Duodenal mucosa (tissue), 2 donors: ENCODE data around the gene MUC6.

Experiments
- H3K27ac ChIP-seq: one replicate; pipeline ENCODE4 v1.7.0; 2013; ENCODE audit warnings: low read depth, low read length
- H3K27me3 ChIP-seq, 2 donors: one replicate each; pipeline ENCODE4 v1.7.0; 2013; ENCODE audit warnings: low read length in 2 of 2, control low read depth in 1 of 2; ENCODE audit not compliant: insufficient read depth in 2 of 2, control insufficient read depth in 1 of 2
- H3K36me3 ChIP-seq, 2 donors: one replicate each; pipeline ENCODE4 v1.7.0; 2013; ENCODE audit warnings: low read length in 2 of 2, control low read depth in 1 of 2; ENCODE audit not compliant: insufficient read depth in 2 of 2, control insufficient read depth in 1 of 2
- H3K4me1 ChIP-seq, 2 donors: one replicate each; pipeline ENCODE4 v1.7.0; 2013; ENCODE audit warnings: low read length in 2 of 2, control low read depth in 1 of 2; ENCODE audit not compliant: insufficient read depth in 2 of 2, control insufficient read depth in 1 of 2
- H3K4me3 ChIP-seq, 2 donors: one replicate each; pipeline ENCODE4 v1.7.0; 2013; ENCODE audit warnings: low read length in 2 of 2, low read depth in 1 of 2
- H3K9ac ChIP-seq, 2 donors: one replicate each; pipeline ENCODE4 v1.7.0; 2013; ENCODE audit warnings: low read length in 2 of 2, low read depth in 1 of 2
- H3K9me3 ChIP-seq, 2 donors: one replicate each; pipeline ENCODE4 v1.7.0; 2013; ENCODE audit warnings: low read length in 2 of 2, control low read depth in 1 of 2; ENCODE audit not compliant: control insufficient read depth in 1 of 2

MUC6 gene

GRCh38 chr11:1059759-1060158 lies 23.2 kb upstream of the MUC6 start:
- Histone ChIP-seq H3K9me3 (peaks cover 4 to 8% of the 10 kb centered on the region in 2 donors), H3K4me3 (no peak overlapping the region), H3K27me3 (no peaks in the 10 kb centered on the region), H3K27ac (no peak overlapping the region), H3K9ac (no peak overlapping the region), H3K36me3 (no peaks in the 10 kb centered on the region), H3K4me1 (peaks cover 16 to 18% of the 10 kb centered on the region in 2 donors)

DNA sequence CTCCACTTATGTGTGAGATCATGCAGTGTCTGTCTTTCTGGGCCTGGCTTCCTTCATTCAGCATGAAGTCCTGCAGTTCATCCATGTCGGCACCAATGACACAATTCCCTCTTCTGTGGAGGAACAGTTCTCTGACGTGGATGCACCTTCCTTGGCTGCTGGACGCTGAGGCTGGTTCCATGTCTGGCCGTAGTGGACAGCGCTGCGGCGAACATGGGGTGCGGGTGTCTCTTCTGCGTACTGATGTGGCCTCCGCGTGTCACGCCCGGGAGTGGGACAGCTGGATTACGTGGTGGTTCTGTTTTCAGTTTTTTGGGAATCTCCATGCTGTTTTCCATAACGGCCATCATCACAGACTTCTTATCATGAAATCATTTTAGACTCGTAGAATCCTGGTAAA lies 21.3 kb upstream of the MUC6 start:
- Histone ChIP-seq H3K27me3 (peaks cover 0 to 2% of the 10 kb centered on the region in 2 donors), H3K4me3 (no peak overlapping the region), H3K4me1 (peaks cover 30 to 34% of the 10 kb centered on the region in 2 donors), H3K27ac (no peak overlapping the region), H3K36me3 (no peaks in the 10 kb centered on the region), H3K9ac (no peak overlapping the region), H3K9me3 (peaks cover 4 to 8% of the 10 kb centered on the region in 2 donors)

DNA sequence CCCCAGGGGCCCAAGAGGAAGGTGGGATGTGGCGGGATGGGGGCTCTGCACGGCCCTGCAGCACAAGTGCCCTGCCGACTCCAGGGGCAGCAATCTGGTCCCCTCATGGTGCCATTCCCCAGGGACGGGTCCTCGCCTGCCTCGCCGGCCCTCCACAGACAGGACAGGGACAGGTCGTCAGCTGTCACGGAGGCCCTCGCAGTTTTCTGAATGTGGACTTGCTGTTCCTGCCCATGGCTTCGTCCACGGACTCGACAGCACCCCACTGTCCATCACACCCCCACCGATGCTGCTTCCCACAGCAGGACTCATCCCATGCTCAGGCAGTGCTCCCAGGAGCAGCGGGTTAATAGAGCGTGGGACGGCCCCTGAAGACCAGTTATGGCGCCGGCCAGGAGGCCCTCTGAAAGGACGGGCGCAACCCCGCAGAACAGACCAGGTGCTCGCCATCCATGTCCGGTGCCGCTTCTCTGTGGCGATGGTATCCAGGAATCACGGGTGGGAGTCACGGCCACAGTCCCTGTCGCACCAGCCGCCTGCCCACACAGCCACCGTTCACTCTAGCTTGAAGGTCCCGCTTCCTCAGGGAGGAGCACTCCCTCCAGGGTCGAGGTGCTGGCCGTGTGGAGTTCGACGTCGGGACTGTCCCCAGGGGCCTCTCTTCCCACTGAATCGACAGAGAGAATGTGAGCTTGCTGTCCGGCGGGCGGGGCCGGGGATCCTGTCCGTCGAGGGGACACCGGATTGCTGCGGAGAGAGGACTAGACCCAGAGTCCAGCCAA lies 19.7 kb upstream of the MUC6 start:
- Histone ChIP-seq H3K9me3 (no peaks in the 10 kb centered on the region), H3K9ac (no peak overlapping the region), H3K27me3 (peaks cover 0 to 4% of the 10 kb centered on the region in 2 donors), H3K4me3 (no peak overlapping the region), H3K4me1 (peaks cover 23 to 35% of the 10 kb centered on the region in 2 donors), H3K27ac (no peak overlapping the region), H3K36me3 (no peaks in the 10 kb centered on the region)

DNA sequence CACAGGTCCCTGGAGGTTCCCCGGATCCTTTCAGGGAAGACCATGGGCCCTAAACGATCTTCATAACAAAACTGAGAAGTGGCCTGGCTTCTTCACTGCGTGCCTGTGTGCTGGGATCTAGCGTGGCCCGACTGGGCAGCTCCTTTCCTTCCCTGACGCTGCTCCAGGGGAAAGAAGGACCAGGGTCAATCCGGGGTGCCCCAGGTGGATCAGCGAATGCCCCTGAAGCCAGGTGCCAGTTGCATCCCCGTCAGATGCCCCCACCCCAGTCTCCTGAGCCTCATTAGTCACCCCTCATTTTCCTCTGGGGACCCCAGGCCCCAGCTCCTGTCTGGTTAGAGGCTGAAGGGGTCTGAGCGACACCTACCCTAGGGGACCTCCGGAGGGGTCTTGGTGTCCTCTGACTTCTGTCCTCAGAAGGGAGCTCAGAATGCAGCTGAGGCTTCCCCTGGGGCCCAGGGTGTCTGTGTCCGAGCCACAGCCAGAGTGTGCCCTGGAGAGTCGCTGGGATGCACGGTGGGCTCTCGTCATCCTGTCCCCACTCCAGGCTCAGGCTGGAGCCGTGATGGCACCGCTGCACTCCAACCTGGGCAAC lies 18.7 kb upstream of the MUC6 start:
- peaks cover 24 to 35% of the 10 kb centered on the region in 2 donors for H3K4me1 ChIP-seq
- peak overlapping the region in 1 of 2 donors; percentile 5 for H3K4me3 ChIP-seq
- no peak overlapping the region for H3K27ac ChIP-seq
- no peaks in the 10 kb centered on the region for H3K9me3 ChIP-seq
- peaks cover 0 to 4% of the 10 kb centered on the region in 2 donors for H3K27me3 ChIP-seq
- H3K9ac ChIP-seq, result peak overlapping the region; percentile 9 to 51
- no peaks in the 10 kb centered on the region for H3K36me3 ChIP-seq

DNA sequence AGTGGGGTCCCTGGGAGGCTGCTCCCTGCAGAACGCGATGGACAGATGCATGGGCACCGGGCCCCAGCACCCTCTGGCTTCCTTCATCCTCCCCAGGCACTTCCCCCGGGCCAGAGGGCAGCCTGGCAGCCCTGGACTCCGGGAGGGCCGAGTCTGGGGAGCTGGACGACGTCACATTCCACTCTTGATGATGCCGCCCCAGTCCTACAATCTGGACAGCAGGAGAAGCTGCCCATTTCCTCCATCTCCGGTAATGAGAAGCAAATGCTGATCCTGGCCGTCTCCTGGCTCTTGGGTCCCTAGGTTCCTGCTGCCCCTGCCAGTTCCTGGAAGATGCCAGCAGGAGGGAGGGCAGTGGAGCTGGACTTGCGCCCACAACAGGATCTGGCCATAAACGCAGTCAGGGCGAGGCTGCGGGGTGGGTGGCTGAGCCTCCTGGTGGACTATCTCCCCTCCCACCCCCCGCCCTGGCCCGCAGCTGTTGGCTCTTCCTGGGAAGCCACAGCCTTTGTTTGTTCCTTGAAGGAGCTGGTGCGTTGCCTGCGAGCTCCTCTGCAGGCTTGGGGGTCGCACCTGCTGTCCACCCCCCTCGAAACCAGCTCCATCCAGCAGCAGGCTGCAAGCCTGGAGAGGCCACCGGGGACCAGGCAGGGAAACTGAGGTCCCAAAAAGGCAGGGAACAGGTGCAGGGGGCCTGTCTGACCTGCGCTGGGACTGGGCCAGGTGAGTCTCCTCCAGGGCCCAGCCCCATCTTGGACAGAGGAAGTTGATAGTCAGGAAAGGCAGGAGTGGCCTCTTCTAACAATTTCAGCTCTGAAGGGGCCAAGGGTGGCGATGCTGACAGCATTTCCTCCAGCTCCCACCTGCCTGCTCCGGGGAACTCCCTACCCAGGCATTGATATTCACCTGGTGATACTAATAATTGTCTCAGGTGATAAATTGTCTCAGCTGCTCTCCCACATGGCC lies 17.9 kb upstream of the MUC6 start:
- Histone ChIP-seq H3K27ac (peak overlapping the region; percentile 62), H3K4me3 (peak overlapping the region; percentile 5 to 43), H3K36me3 (no peaks in the 10 kb centered on the region), H3K9ac (peak overlapping the region; percentile 9 to 51), H3K27me3 (peaks cover 0 to 9% of the 10 kb centered on the region in 2 donors), H3K4me1 (peaks cover 21 to 32% of the 10 kb centered on the region in 2 donors), H3K9me3 (no peaks in the 10 kb centered on the region)

DNA sequence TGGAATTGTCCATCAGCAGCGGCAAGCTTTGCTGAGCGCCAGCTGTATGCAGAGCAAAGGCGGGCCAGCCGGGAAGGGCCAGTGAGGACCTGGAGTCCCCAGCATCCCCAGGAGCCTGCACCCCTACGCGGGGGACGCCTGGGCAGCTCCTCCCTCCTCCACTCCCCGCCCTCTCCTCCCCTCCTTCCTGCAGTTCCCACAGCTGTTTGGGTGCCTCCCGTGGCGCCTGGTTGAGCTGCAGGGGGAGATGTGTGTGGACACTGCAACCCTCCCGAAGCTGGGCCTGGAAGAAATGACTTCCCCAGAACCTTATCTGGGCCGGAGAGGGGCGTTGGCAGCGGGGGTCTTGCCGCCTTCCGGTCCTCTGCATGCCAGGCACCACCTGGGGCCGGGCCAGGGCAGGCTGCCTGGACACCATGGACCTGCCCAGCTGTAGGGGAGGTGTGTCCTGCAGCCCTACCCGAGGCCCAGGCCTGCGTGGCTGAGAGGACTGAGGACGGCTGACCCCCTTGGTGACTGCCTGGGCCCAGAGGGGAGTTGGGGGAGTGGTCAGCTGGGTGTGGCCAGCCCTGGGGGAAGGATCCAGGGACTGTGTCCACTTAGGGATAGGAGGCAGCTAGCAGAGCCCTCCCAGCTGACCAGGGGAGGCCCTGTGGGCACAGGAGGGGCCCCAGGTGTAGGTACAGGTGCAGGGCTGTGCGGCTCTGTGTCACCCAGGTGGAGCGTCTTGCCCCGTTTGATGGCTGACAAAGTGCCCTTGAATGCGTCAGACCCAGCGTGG lies 16.8 kb upstream of the MUC6 start:
- H3K4me3 ChIP-seq, result no peak overlapping the region
- H3K27me3 ChIP-seq, result peaks cover 4 to 11% of the 10 kb centered on the region in 2 donors
- no peaks in the 10 kb centered on the region for H3K9me3 ChIP-seq
- no peaks in the 10 kb centered on the region for H3K36me3 ChIP-seq
- H3K9ac ChIP-seq, result peak overlapping the region in 1 of 2 donors; percentile 9
- H3K27ac ChIP-seq, result peak overlapping the region; percentile 42
- H3K4me1 ChIP-seq, result peaks cover 21 to 32% of the 10 kb centered on the region in 2 donors

DNA sequence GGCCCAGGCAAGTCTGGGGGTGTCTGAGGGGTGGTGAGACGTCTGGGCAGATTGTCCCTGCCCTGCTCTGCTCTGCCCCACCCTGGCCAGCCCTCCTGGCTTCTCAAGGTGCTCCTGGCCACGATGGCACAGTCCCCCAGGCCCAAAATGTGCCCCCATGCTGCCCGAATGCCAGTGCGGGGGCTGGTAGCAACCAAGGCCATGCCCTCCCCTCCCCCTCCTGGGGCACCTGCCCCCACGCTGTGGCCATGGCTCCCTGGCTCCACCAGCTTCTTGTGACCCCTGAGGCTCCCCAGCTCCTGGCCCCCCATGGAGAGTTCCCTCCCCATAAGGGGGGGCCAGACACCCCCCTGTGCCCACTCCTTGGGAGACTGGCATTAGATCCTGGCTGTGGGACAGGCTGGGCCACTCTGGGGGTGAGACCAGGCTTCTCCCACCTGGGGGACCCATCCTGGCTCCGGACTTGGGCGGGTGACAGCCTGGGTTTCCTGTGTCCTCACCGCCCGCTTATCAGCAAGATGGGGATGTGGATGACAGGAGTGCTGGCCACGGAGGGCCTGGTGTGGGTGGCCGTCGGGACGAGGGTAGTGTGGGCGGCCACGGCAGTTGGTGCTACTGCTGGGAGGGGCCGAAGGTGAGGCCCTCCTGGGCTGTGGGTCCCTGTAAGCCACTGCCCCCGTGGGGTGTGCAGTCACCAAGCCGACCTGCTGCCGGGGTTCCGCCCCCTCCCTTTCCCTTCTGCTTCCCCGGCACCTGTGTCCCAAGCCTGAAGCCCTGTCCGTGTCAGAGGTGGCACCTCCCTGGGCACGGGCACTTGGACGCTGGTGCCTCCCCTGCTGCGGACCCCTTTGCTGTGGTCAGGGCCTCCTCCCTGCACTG lies 15.9 kb upstream of the MUC6 start:
- H3K36me3 ChIP-seq, result no peaks in the 10 kb centered on the region
- no peak overlapping the region for H3K4me3 ChIP-seq

DNA sequence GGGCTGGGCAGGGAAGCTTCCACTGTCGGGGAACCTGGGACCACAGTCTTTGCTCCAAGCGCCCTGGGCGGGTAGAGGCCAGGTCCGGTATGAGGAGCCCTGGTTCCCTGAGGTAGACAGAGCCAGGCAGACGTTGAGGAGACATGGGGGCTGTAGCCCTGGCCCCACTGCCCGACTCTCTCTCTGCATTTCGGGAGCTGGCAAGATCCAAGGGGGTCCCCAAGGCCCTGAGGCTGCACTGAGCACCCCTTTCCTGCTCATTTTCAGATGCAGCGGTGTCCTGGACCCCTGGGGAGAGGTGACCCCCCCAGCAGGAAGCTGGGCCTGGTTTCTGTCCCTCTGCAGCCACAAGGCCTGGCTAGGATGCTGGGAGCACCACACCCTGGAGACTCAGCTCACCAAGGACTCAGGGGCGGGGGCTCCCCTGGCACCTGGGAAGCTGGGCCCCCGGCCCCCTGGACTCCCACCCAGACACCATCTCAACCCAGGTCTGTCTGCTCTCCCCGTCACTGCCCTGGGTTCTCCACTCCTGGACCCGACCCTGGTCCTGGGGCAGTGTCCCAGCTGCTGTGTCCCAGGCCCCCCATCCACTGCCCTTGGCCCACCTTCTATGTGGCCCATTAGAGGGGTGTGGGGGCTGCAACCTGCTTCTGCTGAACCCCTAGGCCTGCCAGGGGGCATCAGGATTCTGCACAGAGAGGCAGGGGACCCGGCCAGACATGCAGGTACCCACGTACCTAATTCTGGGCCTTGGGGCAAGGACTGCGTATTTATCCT lies 15.0 kb upstream of the MUC6 start:
- H3K9ac ChIP-seq, result no peak overlapping the region
- no peak overlapping the region for H3K27ac ChIP-seq
- H3K36me3 ChIP-seq, result no peaks in the 10 kb centered on the region
- H3K27me3 ChIP-seq, result peaks cover 10 to 18% of the 10 kb centered on the region in 2 donors
- no peaks in the 10 kb centered on the region for H3K9me3 ChIP-seq
- no peak overlapping the region for H3K4me3 ChIP-seq
- peaks cover 21 to 32% of the 10 kb centered on the region in 2 donors for H3K4me1 ChIP-seq

More for the DNA sequence above, 15.9 kb upstream of the MUC6 start:
- Histone ChIP-seq H3K4me1 (peaks cover 21 to 32% of the 10 kb centered on the region in 2 donors), H3K27ac (no peak overlapping the region), H3K9me3 (no peaks in the 10 kb centered on the region), H3K27me3 (peaks cover 8 to 17% of the 10 kb centered on the region in 2 donors), H3K9ac (no peak overlapping the region)
